HL-60 (cell line): Measurements from ENCODE around the gene CFAP43.

Source experiments
- CTCF ChIP-seq: IDR thresholded peaks from one replicate; pipeline ENCODE4 v1.5.1; 2011; ENCODE audit warnings: low read length, control low read depth, inconsistent platforms; ENCODE audit not compliant: insufficient read depth
- POLR2AphosphoS5 ChIP-seq: IDR thresholded peaks from 2 replicates; pipeline ENCODE4 v1.6.1; 2012; ENCODE audit warnings: low read depth
- REST ChIP-seq: IDR thresholded peaks from 2 replicates; pipeline ENCODE4 v1.6.1; 2012; ENCODE audit warnings: low read depth; ENCODE audit not compliant: insufficient replicate concordance
- SPI1 ChIP-seq: IDR thresholded peaks from 2 replicates; pipeline ENCODE4 v1.6.1; 2012; ENCODE audit warnings: low read depth, mild to moderate bottlenecking, borderline replicate concordance

- no peak for TF ChIP-seq CTCF
- TF ChIP-seq POLR2AphosphoS5 = peak; percentile 73
- TF ChIP-seq REST = peak; percentile 54
- TF ChIP-seq SPI1 = peak; percentile 71; the same call in 1 of the 2 replicates
Measured at GRCh38 chr10:104268713-104269645, 36.8 kb upstream of the CFAP43 start, which contains the start of gene GSTO2.
